SK-N-SH (cell line): Measurements from ENCODE around the gene PHACTR3. TPM values are rescaled to one million over a fixed set of nuclear protein-coding genes. Genes with fewer than 3 reads are reported as not detected.

Experiments used
- CTCF ChIA-PET: fragments of 300-600, 350-600 bp; formaldehyde crosslinking; extraction: SDS; loops from one replicate; lab custom pipeline; 2021; lab: Yijun Ruan, JAX
- POLR2A ChIA-PET: fragments of 350-600 bp; sonication (Branson Sonifier 250); formaldehyde crosslinking; extraction: SDS; loops from one replicate; lab custom pipeline; 2020; ENCODE audit warnings: antibody characterized with exemption, inconsistent platforms; lab: Yijun Ruan, JAX
- DNase-seq: peaks from one replicate; pipeline ENCODE4 v3.0.0; 2012
- H2AFZ ChIP-seq: fragments of 200-600 bp; sonication (generic); 2 replicates; pipeline ENCODE4 v1.8.1; 2016; ENCODE audit warnings: antibody characterized with exemption, mild to moderate bottlenecking, low read depth
- H3F3A ChIP-seq: fragments of 200-600 bp; sonication (generic); replicated peaks from 2 replicates; pipeline ENCODE3; 2016; ENCODE audit warnings: antibody characterized with exemption, mild to moderate bottlenecking; ENCODE audit not compliant: insufficient read depth
- H3K27ac ChIP-seq, 2 experiments: fragments of 200-500 bp in 1 of 2; fragments of 200-600 bp in 1 of 2; sonication (Bioruptor generic) in 1 of 2; sonication (generic), shearing (Covaris generic) in 1 of 2; 2 replicates each; pipeline versions ENCODE4 v1.5.1 to v1.6.1; 2014 to 2016; ENCODE audit warnings: low read depth in 2 of 2, inconsistent platforms in 1 of 2, low read length in 1 of 2, mild to moderate bottlenecking in 1 of 2, mixed read lengths in 1 of 2
- H3K27me3 ChIP-seq: fragments of 200-600 bp; sonication (generic), shearing (Covaris generic); 2 replicates; pipeline ENCODE4 v1.6.1; 2016; ENCODE audit warnings: mixed run types; ENCODE audit not compliant: insufficient read depth
- H3K36me3 ChIP-seq, 2 experiments: fragments of 200-500 bp in 1 of 2; fragments of 200-600 bp in 1 of 2; sonication (Bioruptor generic) in 1 of 2; sonication (generic) in 1 of 2; replicated peaks in 1 of 2; 2 replicates each; pipeline versions ENCODE3 to v1.5.1; 2014 to 2016; ENCODE audit warnings: low read length in 1 of 2, mild to moderate bottlenecking in 1 of 2; ENCODE audit not compliant: insufficient read depth in 2 of 2, control insufficient read depth in 1 of 2
- H3K4me1 ChIP-seq, 2 experiments: fragments of 200-500 bp in 1 of 2; fragments of 200-600 bp in 1 of 2; sonication (Bioruptor generic) in 1 of 2; sonication (generic), shearing (Covaris generic) in 1 of 2; 2 replicates each; pipeline versions ENCODE4 v1.5.1 to v1.6.1; 2014 to 2016; ENCODE audit warnings: low read depth in 1 of 2, low read length in 1 of 2, mixed run types in 1 of 2; ENCODE audit not compliant: insufficient read depth in 2 of 2, control insufficient read depth in 1 of 2
- H3K4me2 ChIP-seq: fragments of 200-600 bp; sonication (generic), shearing (Covaris generic); 2 replicates; pipeline ENCODE4 v1.6.1; 2017; ENCODE audit warnings: mixed run types
- H3K4me3 ChIP-seq, 2 experiments: fragments of 200-500 bp in 1 of 2; fragments of 200-600 bp in 1 of 2; sonication (Bioruptor generic) in 1 of 2; sonication (generic), shearing (Covaris generic) in 1 of 2; 2 replicates each; pipeline versions ENCODE4 v1.5.1 to v1.8.1; 2014 to 2016; ENCODE audit warnings: low read depth in 2 of 2, inconsistent platforms in 1 of 2, low read length in 1 of 2, mild to moderate bottlenecking in 1 of 2, mixed read lengths in 1 of 2, moderate library complexity in 1 of 2
- H3K79me2 ChIP-seq: fragments of 200-600 bp; sonication (generic); 2 replicates; pipeline ENCODE4 v1.8.1; 2017; ENCODE audit warnings: mild to moderate bottlenecking; ENCODE audit not compliant: insufficient read depth
- H3K9ac ChIP-seq: fragments of 200-600 bp; sonication (generic); 2 replicates; pipeline ENCODE4 v1.6.1; 2017; ENCODE audit warnings: mixed run types
- H3K9me2 ChIP-seq: fragments of 200-600 bp; sonication (generic); 2 replicates; pipeline ENCODE4 v1.6.1; 2017; ENCODE audit warnings: mixed run types
- H3K9me3 ChIP-seq: fragments of 200-600 bp; sonication (generic); 2 replicates; pipeline ENCODE4 v1.6.1; 2017; ENCODE audit warnings: mixed run types, mild to moderate bottlenecking, moderate library complexity
- H4K20me1 ChIP-seq: fragments of 200-600 bp; sonication (generic); 2 replicates; pipeline ENCODE4 v1.6.1; 2017; ENCODE audit warnings: mild to moderate bottlenecking, mixed run types; ENCODE audit not compliant: insufficient read depth
- CHD2 ChIP-seq: fragments of 150-350 bp; IDR thresholded peaks from 2 replicates; pipeline ENCODE4 v1.6.1; 2018; ENCODE audit warnings: low read length; ENCODE audit not compliant: partially characterized antibody
- EP300 ChIP-seq, 2 experiments: IDR thresholded peaks; 2 replicates each; pipeline versions ENCODE4 v1.4.0 to v1.6.1; 2012; ENCODE audit warnings: borderline replicate concordance in 1 of 2, low read depth in 1 of 2, low read length in 1 of 2
- EZH2phosphoT487 ChIP-seq: fragments of 200-600 bp; sonication (generic); IDR thresholded peaks from 2 replicates; pipeline ENCODE4 v1.6.1; 2017; ENCODE audit warnings: low read depth, mixed run types, mild to moderate bottlenecking, antibody characterized with exemption, moderate library complexity, borderline replicate concordance
- FOXM1 ChIP-seq: IDR thresholded peaks from 2 replicates; pipeline ENCODE4 v1.4.0; 2012; ENCODE audit warnings: low read depth, mild to moderate bottlenecking
- GATA2 ChIP-seq: sonication (generic); formaldehyde crosslinking; IDR thresholded peaks from 2 replicates; pipeline ENCODE4 v1.5.0; 2020; ENCODE audit warnings: mild to moderate bottlenecking, missing genetic modification reagents
- JUND ChIP-seq: IDR thresholded peaks from 2 replicates; pipeline ENCODE4 v1.4.0; 2012
- MXI1 ChIP-seq: IDR thresholded peaks from 2 replicates; pipeline ENCODE4 v1.6.1; 2012; ENCODE audit warnings: mild to moderate bottlenecking, low read depth, low read length, improper control_type of control experiment
- NFIC ChIP-seq: IDR thresholded peaks from 2 replicates; pipeline ENCODE4 v1.4.0; 2012; ENCODE audit warnings: borderline replicate concordance
- POLR2AphosphoS5 ChIP-seq: IDR thresholded peaks from 2 replicates; pipeline ENCODE4 v1.6.1; 2012; ENCODE audit warnings: low read depth, low read length
- RAD21 ChIP-seq: IDR thresholded peaks from 2 replicates; pipeline ENCODE4 v1.6.1; 2012; ENCODE audit warnings: mild to moderate bottlenecking, low read length
- RFX5 ChIP-seq: IDR thresholded peaks from 2 replicates; pipeline ENCODE4 v1.6.1; 2012; ENCODE audit warnings: mild to moderate bottlenecking, improper control_type of control experiment, low read length
- RXRA ChIP-seq: IDR thresholded peaks from 2 replicates; pipeline ENCODE4 v1.4.0; 2012; ENCODE audit warnings: low read depth, mild to moderate bottlenecking, borderline replicate concordance
- SMC3 ChIP-seq: IDR thresholded peaks from 2 replicates; pipeline ENCODE4 v1.6.1; 2012; ENCODE audit warnings: low read depth, low read length, improper control_type of control experiment
- TAF1 ChIP-seq: IDR thresholded peaks from 2 replicates; pipeline ENCODE4 v1.6.1; 2012; ENCODE audit warnings: low read depth, mild to moderate bottlenecking, low read length, moderate library complexity, borderline replicate concordance
- TCF12 ChIP-seq: IDR thresholded peaks from 2 replicates; pipeline ENCODE4 v1.4.0; 2012
- TEAD4 ChIP-seq: IDR thresholded peaks from 2 replicates; pipeline ENCODE4 v1.4.0; 2012; ENCODE audit warnings: mild to moderate bottlenecking, borderline replicate concordance; ENCODE audit not compliant: insufficient read depth
- USF2 ChIP-seq: fragments of 150-350 bp; IDR thresholded peaks from 2 replicates; pipeline ENCODE4 v1.6.1; 2017; ENCODE audit warnings: antibody characterized with exemption, low read length, low read depth, borderline replicate concordance
- ZBTB33 ChIP-seq: IDR thresholded peaks from 2 replicates; pipeline ENCODE4 v1.4.0; 2012; ENCODE audit warnings: low read depth, borderline replicate concordance
- WGBS: methylation state at CpG from one replicate; pipeline ENCODE4 v1.1.6; 2017; ENCODE audit warnings: low lambda C conversion rate; 5-methylcytosine and 5-hydroxymethylcytosine counted together
- polyA plus RNA-seq, 3 experiments: library from polyadenylated mRNA; depleted of rRNA; stranded (reverse); fragments of >200 nt; gene quantifications; 2 replicates each; pipeline ENCODE4 v1.2.3, GENCODE V29; 2012

The PHACTR3 gene
- polyA plus RNA-seq, 1 of the 3 experiments (the other 2 are of a cell fraction), result 0.10 TPM

DNA sequence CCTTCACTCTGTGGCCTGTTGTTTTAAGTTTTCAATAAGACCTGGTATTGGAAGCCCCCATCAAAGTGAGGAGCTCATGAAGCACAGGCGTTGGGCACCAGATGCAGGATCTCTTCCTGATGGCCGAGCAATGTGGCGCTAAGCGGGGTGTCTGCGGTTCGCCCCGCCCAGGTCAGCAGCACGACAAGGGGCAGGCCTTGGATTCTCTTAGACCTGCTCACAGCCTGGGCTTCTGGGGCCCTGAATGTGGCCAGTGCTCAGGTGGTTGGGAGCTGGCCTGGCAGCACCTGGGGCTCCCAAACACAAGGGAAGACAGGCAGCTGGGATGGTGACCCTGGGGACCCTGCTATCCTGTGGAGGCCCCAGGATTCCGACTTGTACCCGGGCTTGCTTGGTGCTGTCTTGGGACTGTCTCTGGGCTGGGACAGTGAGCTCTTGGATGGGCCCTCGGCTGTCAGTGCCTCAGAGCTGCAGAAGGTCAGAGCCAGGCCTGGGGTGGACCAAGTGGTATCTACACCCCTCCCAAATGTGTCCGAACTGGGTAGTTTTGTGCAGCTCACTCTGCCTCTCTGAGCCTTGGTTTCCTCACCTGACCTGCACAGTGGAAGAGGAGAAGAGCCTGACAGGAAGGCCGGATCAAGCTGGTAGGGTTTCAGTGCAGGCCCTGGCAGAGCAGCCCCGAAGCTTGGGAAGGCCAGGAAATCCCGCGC, 69.1 kb downstream of the PHACTR3 start:
- CTCF ChIA-PET, result interaction anchor here (1.3 kb wide), 1 partner anchor 75 kb away, joined by 5 read pairs; no protein-coding TSS in a partner anchor
- Histone ChIP-seq H3K9me3 (no peaks in the 10 kb centered on the region), H3K79me2 (no peaks in the 10 kb centered on the region), H3K27ac (no peak overlapping the region), H3K4me3 (no peak overlapping the region), H3K9ac (no peak overlapping the region), H3K9me2 (no peaks in the 10 kb centered on the region), H3K27me3 (no peaks in the 10 kb centered on the region), H2AFZ (no peak overlapping the region), H3K36me3 (no peaks in the 10 kb centered on the region), H3K4me1 (peaks cover 0 to 7% of the 10 kb centered on the region in 2 experiments; a peak in 1 of 4 replicates), H3K4me2 (no peak overlapping the region), H4K20me1 (no peaks in the 10 kb centered on the region), H3F3A (no peaks in the 10 kb centered on the region)
- no peak for TF ChIP-seq JUND
- TF ChIP-seq MXI1, result no peak
- no peak for TF ChIP-seq EP300 (IDR thresholded peaks at IDR 0.05; ENCODE audit: borderline replicate concordance in 1 of 2, low read depth in 1 of 2, low read length in 1 of 2)
- TF ChIP-seq TCF12, result no peak
- TF ChIP-seq SMC3, result no peak
- TF ChIP-seq GATA2 (CRISPR knock-in tag), result no peak
- TF ChIP-seq ZBTB33, result no peak
- TF ChIP-seq USF2, result no peak
- TF ChIP-seq FOXM1, result no peak
- no peak for TF ChIP-seq TEAD4
- TF ChIP-seq EZH2phosphoT487, result no peak
- TF ChIP-seq RFX5, result no peak
- TF ChIP-seq POLR2AphosphoS5, result no peak
- no peak for TF ChIP-seq TAF1
- TF ChIP-seq RXRA, result no peak
- TF ChIP-seq NFIC, result no peak
- TF ChIP-seq RAD21, result no peak
- no peak for TF ChIP-seq CHD2
- DNase-seq, result no peak
- POLR2A ChIA-PET, result no interaction called here
- 58% methylated on average over 9 of the region's 16 CpGs for WGBS
